ENCODE results near the gene CNGA1.
"Not testable (repeated sequence)": the region's sequence is repeated elsewhere in the genome, so short reads cannot be mapped to it uniquely, and the experiment has no call there.

The CNGA1 gene

GRCh38 chr4:48011722-48012121 lies 4.8 kb downstream of the CNGA1 start:
- TF ChIP-seq CTCF (IDR thresholded peaks at IDR 0.05; ENCODE audit: borderline replicate concordance, insufficient read depth, low read depth, low read length): no peak
- no peak overlapping the region for H3K4me3 ChIP-seq (ENCODE audit: low read depth, low read length)

- not testable (repeated sequence) for H3K4me3 ChIP-seq (ENCODE audit: low read depth, low read length)
Measured at GRCh38 chr4:48010906-48011305, 5.6 kb downstream of the CNGA1 start.

- no peak for TF ChIP-seq CTCF (IDR thresholded peaks at IDR 0.05; ENCODE audit: borderline replicate concordance, insufficient read depth, low read depth, low read length)
- no peak overlapping the region for H3K4me3 ChIP-seq (ENCODE audit: low read depth, low read length)
Measured at GRCh38 chr4:48008021-48008596, 8.4 kb downstream of the CNGA1 start.

- H3K4me3 ChIP-seq (ENCODE audit: low read depth, low read length): no peak overlapping the region
- TF ChIP-seq CTCF (IDR thresholded peaks at IDR 0.05; ENCODE audit: borderline replicate concordance, insufficient read depth, low read depth, low read length): no peak
Measured at GRCh38 chr4:48005781-48006180, 10.7 kb downstream of the CNGA1 start.

GRCh38 chr4:48003568-48003967 lies 12.9 kb downstream of the CNGA1 start:
- not testable (repeated sequence) for H3K4me3 ChIP-seq (ENCODE audit: low read depth, low read length)
- TF ChIP-seq CTCF (IDR thresholded peaks at IDR 0.05; ENCODE audit: borderline replicate concordance, insufficient read depth, low read depth, low read length): peak; percentile 60

- TF ChIP-seq CTCF (IDR thresholded peaks at IDR 0.05; ENCODE audit: borderline replicate concordance, insufficient read depth, low read depth, low read length): no peak
- no peak overlapping the region for H3K4me3 ChIP-seq (ENCODE audit: low read depth, low read length)
Measured at GRCh38 chr4:48002267-48002666, 14.2 kb downstream of the CNGA1 start.

- no peak overlapping the region for H3K4me3 ChIP-seq (ENCODE audit: low read depth, low read length)
- TF ChIP-seq CTCF (IDR thresholded peaks at IDR 0.05; ENCODE audit: borderline replicate concordance, insufficient read depth, low read depth, low read length): no peak
Measured at GRCh38 chr4:47996021-47996420, 20.5 kb downstream of the CNGA1 start.

GRCh38 chr4:47992475-47992874 lies 24.0 kb downstream of the CNGA1 start:
- not testable (repeated sequence) for H3K4me3 ChIP-seq (ENCODE audit: low read depth, low read length)
